Stimulated activated CD4-positive, alpha-beta T cell treated with anti-CD3 and anti-CD28 coated beads, Interleukin-15, amount 100 ng/mL, for 1 hour (primary cell): ENCODE data around the gene NR5A2.

Experiments used
- DNase-seq, 2 donors: peaks; one replicate each; pipeline ENCODE4 v3.0.0-alpha.2; 2020; ENCODE audit warnings: low read depth in 1 of 2, low spot score in 1 of 2

Gene NR5A2

GRCh38 chr1:200027264-200027823, at the start of gene NR5A2:
NR5A2 (plus strand) TSS chr1:200027710; CDS start chr1:200027848, 138 bp downstream.
- no peak for DNase-seq

GRCh38 chr1:199978408-199978940, 49.0 kb upstream of the NR5A2 start:
- DNase-seq: no peak

- DNase-seq: no peak
Measured at GRCh38 chr1:199979071-199979470, 48.4 kb upstream of the NR5A2 start.

GRCh38 chr1:199981584-199981983, 45.9 kb upstream of the NR5A2 start:
- no peak for DNase-seq

- no peak for DNase-seq
Measured at GRCh38 chr1:199982606-199983005, 44.9 kb upstream of the NR5A2 start.

- no peak for DNase-seq
Measured at GRCh38 chr1:199983531-199983930, 44.0 kb upstream of the NR5A2 start.

GRCh38 chr1:199995096-199995685, 32.3 kb upstream of the NR5A2 start:
- no peak for DNase-seq

- no peak for DNase-seq
Measured at GRCh38 chr1:200005165-200005564, 22.3 kb upstream of the NR5A2 start.

- DNase-seq: no peak
Measured at GRCh38 chr1:200006711-200007110, 20.8 kb upstream of the NR5A2 start.

- no peak for DNase-seq
Measured at GRCh38 chr1:200015811-200016210, 11.7 kb upstream of the NR5A2 start.

- no peak for DNase-seq
Measured at GRCh38 chr1:200021577-200022238, 5.8 kb upstream of the NR5A2 start.

- DNase-seq: no peak
Measured at GRCh38 chr1:200022239-200022804, 5.2 kb upstream of the NR5A2 start.

- no peak for DNase-seq
Measured at GRCh38 chr1:200028586-200029034, 1.1 kb downstream of the NR5A2 start.

GRCh38 chr1:200029035-200029821, 1.7 kb downstream of the NR5A2 start:
- no peak for DNase-seq

GRCh38 chr1:200029822-200030152, 2.3 kb downstream of the NR5A2 start:
- DNase-seq: no peak

- DNase-seq: no peak
Measured at GRCh38 chr1:200030791-200031190, 3.3 kb downstream of the NR5A2 start.

- DNase-seq: no peak
Measured at GRCh38 chr1:200033511-200034261, 6.2 kb downstream of the NR5A2 start.

GRCh38 chr1:200034262-200034557, 6.7 kb downstream of the NR5A2 start:
- DNase-seq: no peak

- DNase-seq: no peak
Measured at GRCh38 chr1:200034761-200035396, 7.4 kb downstream of the NR5A2 start.

GRCh38 chr1:200035397-200035955, 8.0 kb downstream of the NR5A2 start:
- DNase-seq: no peak
